ENCODE measurements around the gene ROBO2. TPM values are rescaled to one million over a fixed set of nuclear protein-coding genes. Genes with fewer than 3 reads are reported as not detected.

Gene ROBO2
- total and polyA plus RNA-seq, 10 of the 15 experiments (the other 5 are each of a cell fraction or from before 2014, with no cell fraction given): 0.22 to 2.5 (median 0.81) TPM

DNA sequence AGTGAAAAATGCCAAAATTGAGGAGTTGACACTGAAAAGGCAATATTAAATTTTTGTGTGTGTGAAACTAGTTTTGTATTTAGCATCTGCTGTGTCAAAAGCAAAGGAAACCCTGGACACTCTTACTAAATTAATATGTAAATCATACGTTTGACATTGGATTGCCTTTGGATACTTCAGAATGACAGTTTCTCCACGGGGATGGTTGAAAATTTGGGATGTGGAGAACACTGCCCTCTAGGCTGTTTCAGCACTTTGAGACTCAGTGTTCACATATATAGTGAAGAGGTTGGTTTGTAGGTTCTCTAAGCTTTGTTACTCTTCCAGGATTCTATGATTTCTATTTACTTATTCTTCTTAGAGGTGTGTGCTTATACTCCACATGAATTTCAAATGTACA is 3.0 kb downstream of the ROBO2 start:
- no peak for ATAC-seq
- no peak for DNase-seq (ENCODE audit: low read depth, low spot score)
- no peaks in the 10 kb centered on the region; a peak in 1 of 4 replicates for H3K27me3 ChIP-seq (replicated peaks in 1 of 2; ENCODE audit: control insufficient read depth in 2 of 2, insufficient read depth in 2 of 2, low read length in 1 of 2)
- no peaks in the 10 kb centered on the region for H4K20me1 ChIP-seq (ENCODE audit: control insufficient read depth, insufficient read depth)
- no peaks in the 10 kb centered on the region for H3K36me3 ChIP-seq (ENCODE audit: control insufficient read depth in 2 of 2, insufficient read depth in 2 of 2, low read length in 1 of 2)
- no TSS peak for BruUV-seq (replicated peaks)
- intact Hi-C loops (cut with micrococcal nuclease; ENCODE audit: unreplicated experiment) (no loop called here), in situ Hi-C loops (cut with MboI) (no loop called here)
- no peaks in the 10 kb centered on the region for H3K9me3 ChIP-seq (replicated peaks; ENCODE audit: control insufficient read depth, insufficient read depth, low read length)
- ChIA-PET POLR2A (no interaction called here), SMC1A (ENCODE audit: uncharacterized antibody, unreplicated experiment) (no interaction called here), CTCF (no interaction called here), RAD21 (ENCODE audit: unreplicated experiment) (no interaction called here)
- no peak overlapping the region for H3K4me2 ChIP-seq (ENCODE audit: control insufficient read depth, insufficient read depth)
- WGBS (ENCODE audit: insufficient coverage, insufficient replicate concordance, low lambda C conversion rate, missing lambda C conversion rate): 0% methylated on average over 2 of the region's 2 CpGs
- H3K4me3 ChIP-seq: no peak overlapping the region
- no peak overlapping the region for H3K27ac ChIP-seq (ENCODE audit: control insufficient read depth, insufficient read depth)
- no peak overlapping the region for H3K9ac ChIP-seq (ENCODE audit: control insufficient read depth, insufficient read depth, low read length)
- no peaks in the 10 kb centered on the region for H3K79me2 ChIP-seq (ENCODE audit: control insufficient read depth, insufficient read depth, low read length)
- no peak for TF ChIP-seq FOXM1 (IDR thresholded peaks at IDR 0.05; ENCODE audit: low read depth, low read length)
- TF ChIP-seq, protein P1, sequence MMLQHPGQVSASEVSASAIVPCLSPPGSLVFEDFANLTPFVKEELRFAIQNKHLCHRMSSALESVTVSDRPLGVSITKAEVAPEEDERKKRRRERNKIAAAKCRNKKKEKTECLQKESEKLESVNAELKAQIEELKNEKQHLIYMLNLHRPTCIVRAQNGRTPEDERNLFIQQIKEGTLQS (IDR thresholded peaks at IDR 0.05; ENCODE audit: borderline replicate concordance, extremely low read depth, low read depth, low read length): no peak
- no peak for TF ChIP-seq BRCA1 (IDR thresholded peaks at IDR 0.05; ENCODE audit: low read depth, low read length)
- TF ChIP-seq NFXL1 (IDR thresholded peaks at IDR 0.05; ENCODE audit: borderline replicate concordance): no peak
- no peak for TF ChIP-seq SMC3 (IDR thresholded peaks at IDR 0.05; ENCODE audit: borderline replicate concordance, low read length)
- no peak for TF ChIP-seq WRNIP1 (IDR thresholded peaks at IDR 0.05; ENCODE audit: borderline replicate concordance, low read depth, low read length)
- TF ChIP-seq, protein P2, sequence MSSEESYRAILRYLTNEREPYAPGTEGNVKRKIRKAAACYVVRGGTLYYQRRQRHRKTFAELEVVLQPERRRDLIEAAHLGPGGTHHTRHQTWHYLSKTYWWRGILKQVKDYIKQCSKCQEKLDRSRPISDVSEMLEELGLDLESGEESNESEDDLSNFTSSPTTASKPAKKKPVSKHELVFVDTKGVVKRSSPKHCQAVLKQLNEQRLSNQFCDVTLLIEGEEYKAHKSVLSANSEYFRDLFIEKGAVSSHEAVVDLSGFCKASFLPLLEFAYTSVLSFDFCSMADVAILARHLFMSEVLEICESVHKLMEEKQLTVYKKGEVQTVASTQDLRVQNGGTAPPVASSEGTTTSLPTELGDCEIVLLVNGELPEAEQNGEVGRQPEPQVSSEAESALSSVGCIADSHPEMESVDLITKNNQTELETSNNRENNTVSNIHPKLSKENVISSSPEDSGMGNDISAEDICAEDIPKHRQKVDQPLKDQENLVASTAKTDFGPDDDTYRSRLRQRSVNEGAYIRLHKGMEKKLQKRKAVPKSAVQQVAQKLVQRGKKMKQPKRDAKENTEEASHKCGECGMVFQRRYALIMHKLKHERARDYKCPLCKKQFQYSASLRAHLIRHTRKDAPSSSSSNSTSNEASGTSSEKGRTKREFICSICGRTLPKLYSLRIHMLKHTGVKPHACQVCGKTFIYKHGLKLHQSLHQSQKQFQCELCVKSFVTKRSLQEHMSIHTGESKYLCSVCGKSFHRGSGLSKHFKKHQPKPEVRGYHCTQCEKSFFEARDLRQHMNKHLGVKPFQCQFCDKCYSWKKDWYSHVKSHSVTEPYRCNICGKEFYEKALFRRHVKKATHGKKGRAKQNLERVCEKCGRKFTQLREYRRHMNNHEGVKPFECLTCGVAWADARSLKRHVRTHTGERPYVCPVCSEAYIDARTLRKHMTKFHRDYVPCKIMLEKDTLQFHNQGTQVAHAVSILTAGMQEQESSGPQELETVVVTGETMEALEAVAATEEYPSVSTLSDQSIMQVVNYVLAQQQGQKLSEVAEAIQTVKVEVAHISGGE (CRISPR knock-in tag; IDR thresholded peaks at IDR 0.05): no peak
- H3K4me1 ChIP-seq (ENCODE audit: control insufficient read depth, insufficient read depth, low read length): no peaks in the 10 kb centered on the region
- FAIRE-seq: no peak
- no peak overlapping the region for H2AFZ ChIP-seq (ENCODE audit: control insufficient read depth, low read depth, low read length)

Measured in GM12878 (cell line).